Peyer's patch (tissue), 4 donors: ENCODE data around the gene CTF1.

Experiments used
- POLR2A ChIP-seq, 2 donors: fragments of 450-650 bp; IDR thresholded peaks; one replicate each; pipeline ENCODE4 v1.5.1; 2017; ENCODE audit warnings: antibody characterized with exemption in 2 of 2, mild to moderate bottlenecking in 2 of 2, moderate library complexity in 2 of 2
- TF ChIP-seq, protein P1 (sequence below), 6 experiments: fragments of 450-650 bp in 4 of 6; fragments of 200-600 bp in 2 of 6; sonication (generic) in 1 of 6; IDR thresholded peaks; one replicate each; pipeline ENCODE4 v1.5.1; 2017 to 2019; ENCODE audit warnings: antibody characterized with exemption in 6 of 6, mild to moderate bottlenecking in 3 of 6, moderate library complexity in 1 of 6

DNA sequence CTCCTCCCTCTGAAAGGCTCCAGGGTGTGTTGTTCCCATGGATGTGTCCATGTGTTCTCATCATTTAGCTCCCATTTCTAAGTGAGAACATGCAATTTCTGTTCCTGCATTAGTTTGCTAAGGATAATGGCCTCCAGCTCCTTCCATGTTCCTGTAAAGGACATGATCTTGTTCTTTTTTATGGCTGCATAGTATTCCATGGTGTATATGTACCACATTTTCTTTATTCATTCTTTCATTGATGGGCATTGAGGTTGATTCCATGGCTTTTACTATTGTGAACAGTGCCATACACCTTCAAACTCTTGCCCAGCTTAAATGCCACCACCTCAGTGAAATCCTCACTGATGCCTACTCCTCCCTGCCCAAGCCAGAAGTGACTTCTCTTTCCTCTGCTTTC lies 47.9 kb downstream of the CTF1 start:
- no peak for TF ChIP-seq POLR2A (IDR thresholded peaks at IDR 0.05)
- TF ChIP-seq, protein P1, sequence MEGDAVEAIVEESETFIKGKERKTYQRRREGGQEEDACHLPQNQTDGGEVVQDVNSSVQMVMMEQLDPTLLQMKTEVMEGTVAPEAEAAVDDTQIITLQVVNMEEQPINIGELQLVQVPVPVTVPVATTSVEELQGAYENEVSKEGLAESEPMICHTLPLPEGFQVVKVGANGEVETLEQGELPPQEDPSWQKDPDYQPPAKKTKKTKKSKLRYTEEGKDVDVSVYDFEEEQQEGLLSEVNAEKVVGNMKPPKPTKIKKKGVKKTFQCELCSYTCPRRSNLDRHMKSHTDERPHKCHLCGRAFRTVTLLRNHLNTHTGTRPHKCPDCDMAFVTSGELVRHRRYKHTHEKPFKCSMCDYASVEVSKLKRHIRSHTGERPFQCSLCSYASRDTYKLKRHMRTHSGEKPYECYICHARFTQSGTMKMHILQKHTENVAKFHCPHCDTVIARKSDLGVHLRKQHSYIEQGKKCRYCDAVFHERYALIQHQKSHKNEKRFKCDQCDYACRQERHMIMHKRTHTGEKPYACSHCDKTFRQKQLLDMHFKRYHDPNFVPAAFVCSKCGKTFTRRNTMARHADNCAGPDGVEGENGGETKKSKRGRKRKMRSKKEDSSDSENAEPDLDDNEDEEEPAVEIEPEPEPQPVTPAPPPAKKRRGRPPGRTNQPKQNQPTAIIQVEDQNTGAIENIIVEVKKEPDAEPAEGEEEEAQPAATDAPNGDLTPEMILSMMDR (IDR thresholded peaks at IDR 0.05) = no peak
